Stomach smooth muscle (tissue), 2 donors: ENCODE measurements around the gene KLC3.

Experiments used
- H3K27ac ChIP-seq: one replicate; pipeline ENCODE4 v1.7.0; 2013; ENCODE audit warnings: mild to moderate bottlenecking, low read length, inconsistent platforms
- H3K27me3 ChIP-seq, 2 donors: one replicate each; pipeline ENCODE4 v1.7.0; 2013; ENCODE audit warnings: low read length in 2 of 2; ENCODE audit not compliant: insufficient read depth in 2 of 2, control insufficient read depth in 1 of 2
- H3K36me3 ChIP-seq, 2 donors: one replicate each; pipeline ENCODE4 v1.7.0; 2013; ENCODE audit warnings: low read length in 2 of 2; ENCODE audit not compliant: control insufficient read depth in 2 of 2, insufficient read depth in 2 of 2
- H3K4me1 ChIP-seq: one replicate; pipeline ENCODE4 v1.7.0; 2013; ENCODE audit warnings: low read length; ENCODE audit not compliant: control insufficient read depth, insufficient read depth
- H3K4me3 ChIP-seq, 2 donors: one replicate each; pipeline ENCODE4 v1.7.0; 2013; ENCODE audit warnings: low read length in 2 of 2
- H3K9ac ChIP-seq, 2 donors: one replicate each; pipeline ENCODE4 v1.7.0; 2013; ENCODE audit warnings: low read length in 2 of 2, mild to moderate bottlenecking in 1 of 2
- H3K9me3 ChIP-seq, 2 donors: one replicate each; pipeline ENCODE4 v1.7.0; 2013; ENCODE audit warnings: low read length in 2 of 2; ENCODE audit not compliant: control insufficient read depth in 2 of 2
- donor health status: healthy.
- donor health status: Pancreatic carcinoma.

The KLC3 gene

DNA sequence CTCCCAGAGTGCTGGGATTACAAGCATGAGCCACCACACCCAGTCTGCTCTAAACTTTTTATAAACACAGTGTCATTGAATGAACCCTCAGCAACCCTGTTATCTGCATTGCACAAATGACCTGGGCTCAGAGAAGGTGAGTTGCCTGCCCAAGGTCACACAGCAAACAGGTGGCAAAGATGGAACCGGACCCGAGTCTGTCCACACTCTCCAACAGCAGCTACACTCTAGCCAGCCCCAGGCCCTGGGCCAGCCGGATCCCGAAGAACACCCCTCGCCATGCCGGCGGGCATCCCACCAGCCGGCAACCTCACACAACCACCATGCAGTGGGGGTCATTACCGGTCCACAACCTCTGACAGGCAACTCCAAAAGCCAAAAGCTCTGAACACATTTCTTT is 15.4 kb downstream of the KLC3 start:
- Histone ChIP-seq H3K27ac (no peak overlapping the region), H3K4me1 (no peaks in the 10 kb centered on the region), H3K36me3 (peaks cover 4 to 21% of the 10 kb centered on the region in 2 donors), H3K9ac (no peak overlapping the region), H3K27me3 (no peaks in the 10 kb centered on the region), H3K4me3 (no peak overlapping the region), H3K9me3 (no peaks in the 10 kb centered on the region)

DNA sequence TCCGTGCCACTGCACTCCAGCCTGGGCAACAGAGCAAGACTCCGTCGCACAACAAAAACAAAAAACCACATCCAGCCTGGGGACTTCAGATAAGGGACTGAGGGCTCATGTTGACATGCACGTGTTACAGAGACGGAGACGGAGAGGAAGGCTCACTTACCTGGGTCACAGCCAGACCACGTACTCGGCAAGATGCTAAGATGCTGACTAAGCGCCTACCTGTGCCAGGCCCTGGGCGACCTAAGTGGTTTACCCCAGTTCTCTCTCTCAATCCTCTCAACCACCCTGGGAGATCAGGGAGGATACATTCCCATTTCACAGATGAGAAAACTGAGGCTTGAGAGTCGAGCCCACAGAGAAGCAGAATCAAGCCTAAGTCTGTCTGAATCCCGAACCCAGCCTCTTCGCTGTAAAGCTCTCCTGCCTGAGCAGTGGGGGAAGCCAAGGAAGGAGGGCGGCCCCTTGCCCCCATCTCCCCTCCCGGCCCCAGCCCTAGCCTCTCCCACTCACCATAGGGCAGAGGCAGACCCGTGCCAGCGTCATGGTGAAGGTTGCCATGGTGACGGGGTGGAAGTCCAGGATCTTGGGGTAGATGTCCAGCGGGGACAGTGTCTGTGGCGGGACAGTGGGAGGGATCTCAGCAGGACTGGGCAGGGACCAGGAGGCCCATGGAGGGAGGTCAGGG is 16.4 kb downstream of the KLC3 start:
- Histone ChIP-seq H3K27ac (no peak overlapping the region), H3K36me3 (peaks cover 4 to 26% of the 10 kb centered on the region in 2 donors)

DNA sequence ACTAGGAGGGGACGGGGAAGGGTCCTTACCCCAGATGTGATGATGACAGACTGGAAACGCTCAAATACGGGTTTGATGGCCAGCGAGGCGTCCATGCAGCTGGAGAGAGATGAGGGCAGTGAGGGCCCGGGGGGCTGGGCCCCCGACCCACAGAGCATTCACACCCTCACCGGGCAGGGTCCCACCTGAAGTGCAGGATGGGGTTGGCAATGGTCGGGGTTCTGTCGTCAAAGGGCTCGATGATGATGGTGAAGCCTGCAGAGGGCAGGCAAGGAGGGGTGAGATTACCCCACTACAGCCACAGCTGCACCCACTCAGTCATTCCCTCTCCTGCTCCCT is 16.9 kb downstream of the KLC3 start:
- Histone ChIP-seq H3K4me1 (no peaks in the 10 kb centered on the region), H3K9ac (no peak overlapping the region), H3K36me3 (peaks cover 7 to 22% of the 10 kb centered on the region in 2 donors), H3K9me3 (no peaks in the 10 kb centered on the region), H3K27me3 (no peaks in the 10 kb centered on the region), H3K27ac (no peak overlapping the region), H3K4me3 (no peak overlapping the region)

More for the DNA sequence above, 16.4 kb downstream of the KLC3 start:
- Histone ChIP-seq H3K9ac (no peak overlapping the region), H3K4me1 (no peaks in the 10 kb centered on the region), H3K4me3 (no peak overlapping the region), H3K27me3 (no peaks in the 10 kb centered on the region), H3K9me3 (no peaks in the 10 kb centered on the region)

DNA sequence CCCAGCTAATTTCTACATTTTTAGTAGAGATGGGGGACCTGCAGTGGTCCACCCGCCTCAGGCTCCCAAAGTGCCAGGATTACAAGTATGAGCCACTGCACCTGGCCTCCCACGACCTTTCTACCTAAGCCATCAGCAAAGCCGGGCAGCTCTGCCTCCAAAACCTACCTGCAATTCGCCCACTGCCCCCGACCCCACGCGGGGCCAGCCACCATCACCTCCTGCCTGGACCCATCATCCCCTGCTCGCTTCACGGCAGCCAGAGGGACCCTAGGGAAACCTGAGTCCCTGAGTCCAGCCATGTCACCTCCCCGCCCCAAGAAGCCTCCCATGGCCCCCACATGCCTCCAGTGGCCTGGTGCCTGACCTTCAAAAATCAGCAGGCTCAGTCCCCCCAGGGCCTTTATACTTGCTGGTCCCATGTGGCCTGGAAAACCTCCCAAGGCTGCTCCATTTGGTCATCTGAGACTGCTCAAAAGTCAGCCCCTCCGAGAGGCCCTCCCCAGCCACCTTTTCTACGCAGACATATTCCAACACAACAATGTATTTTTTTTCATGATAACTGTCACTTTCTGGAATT is 17.8 kb downstream of the KLC3 start:
- Histone ChIP-seq H3K4me3 (no peak overlapping the region), H3K36me3 (peaks cover 7 to 16% of the 10 kb centered on the region in 2 donors), H3K9me3 (no peaks in the 10 kb centered on the region), H3K9ac (no peak overlapping the region), H3K4me1 (no peaks in the 10 kb centered on the region), H3K27ac (no peak overlapping the region), H3K27me3 (no peaks in the 10 kb centered on the region)

DNA sequence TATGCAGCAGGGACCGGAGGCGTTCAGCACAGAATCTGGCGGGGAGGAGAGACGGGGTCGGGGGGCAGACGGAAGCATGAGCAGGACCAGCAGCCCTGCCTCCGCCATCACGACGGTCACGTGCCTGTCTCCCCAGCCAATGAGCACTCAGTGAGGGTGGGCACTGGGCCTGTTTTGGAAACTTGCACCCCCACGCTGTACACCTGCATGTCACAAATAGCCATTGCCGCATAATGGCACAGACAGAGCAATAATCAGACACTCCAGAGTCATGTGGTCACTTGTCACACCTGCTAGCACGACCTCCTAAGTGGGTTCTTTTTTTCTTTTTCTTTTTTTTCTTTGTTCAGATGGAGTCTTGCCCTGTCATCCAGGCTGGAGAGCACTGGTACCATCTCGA is 21.1 kb downstream of the KLC3 start:
- no peak overlapping the region for H3K9ac ChIP-seq
- no peaks in the 10 kb centered on the region for H3K27me3 ChIP-seq
- no peak overlapping the region for H3K4me3 ChIP-seq
- no peak overlapping the region for H3K27ac ChIP-seq
- no peaks in the 10 kb centered on the region for H3K9me3 ChIP-seq
- H3K4me1 ChIP-seq, result no peaks in the 10 kb centered on the region
- H3K36me3 ChIP-seq, result peaks cover 7% of the 10 kb centered on the region in 2 donors

DNA sequence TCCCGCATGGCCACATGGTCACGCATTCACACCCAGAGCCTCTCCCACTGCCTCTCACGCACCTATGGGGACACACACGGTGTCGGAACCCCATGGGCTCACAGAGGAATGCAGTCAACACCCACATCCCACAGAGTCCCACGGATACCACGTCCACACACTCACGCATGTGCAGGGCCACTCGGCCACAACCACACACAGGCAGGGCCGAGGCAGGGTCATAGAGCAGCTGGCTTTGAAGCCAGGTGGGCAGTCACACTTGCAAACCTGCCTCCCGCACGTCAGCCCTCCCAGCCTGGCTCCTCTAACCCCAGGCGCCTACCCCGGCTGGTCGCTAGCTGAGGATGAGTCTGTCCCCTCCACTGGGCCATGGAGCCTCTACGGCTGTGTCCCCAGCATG is 21.7 kb downstream of the KLC3 start:
- no peaks in the 10 kb centered on the region for H3K4me1 ChIP-seq
- no peak overlapping the region for H3K4me3 ChIP-seq
- H3K9ac ChIP-seq, result no peak overlapping the region
- H3K36me3 ChIP-seq, result peaks cover 2 to 6% of the 10 kb centered on the region in 2 donors
- H3K27ac ChIP-seq, result no peak overlapping the region
- no peaks in the 10 kb centered on the region for H3K27me3 ChIP-seq
- no peaks in the 10 kb centered on the region for H3K9me3 ChIP-seq

DNA sequence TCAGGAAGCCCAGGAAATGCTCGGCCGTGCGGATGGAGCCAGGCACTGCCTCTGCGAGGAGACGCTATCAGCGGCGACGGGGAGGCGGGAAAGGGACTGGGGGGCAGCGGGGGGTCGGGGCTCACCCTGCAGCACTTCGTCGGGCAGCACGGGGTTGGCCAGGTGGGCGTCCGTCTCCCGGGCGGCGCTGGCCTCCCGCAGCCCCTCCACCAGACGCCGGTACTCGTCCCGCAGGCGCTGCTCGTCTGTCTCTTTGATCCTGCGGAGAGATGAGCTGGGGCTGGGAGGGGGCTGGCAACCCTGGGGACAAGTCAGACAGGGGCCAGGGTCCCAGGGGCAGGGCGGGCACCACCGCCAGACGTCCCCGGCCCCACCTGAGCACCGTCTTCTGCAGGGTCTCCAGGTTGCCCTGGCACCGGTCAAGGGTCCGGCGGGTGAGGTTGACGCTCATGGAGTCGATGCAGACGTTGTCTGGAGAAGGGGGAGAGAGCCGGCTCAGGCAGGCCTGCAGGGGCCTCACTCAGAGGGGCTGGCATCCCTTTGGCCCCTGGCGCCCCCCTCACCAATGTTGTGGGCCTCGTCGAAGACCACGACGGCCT is 23.4 kb downstream of the KLC3 start:
- peaks cover 2% of the 10 kb centered on the region for H3K4me1 ChIP-seq
- H3K36me3 ChIP-seq, result peaks cover 2 to 6% of the 10 kb centered on the region in 2 donors
- no peaks in the 10 kb centered on the region for H3K27me3 ChIP-seq
- H3K9me3 ChIP-seq, result no peaks in the 10 kb centered on the region
- H3K27ac ChIP-seq, result no peak overlapping the region
- H3K4me3 ChIP-seq, result no peak overlapping the region
- no peak overlapping the region for H3K9ac ChIP-seq

DNA sequence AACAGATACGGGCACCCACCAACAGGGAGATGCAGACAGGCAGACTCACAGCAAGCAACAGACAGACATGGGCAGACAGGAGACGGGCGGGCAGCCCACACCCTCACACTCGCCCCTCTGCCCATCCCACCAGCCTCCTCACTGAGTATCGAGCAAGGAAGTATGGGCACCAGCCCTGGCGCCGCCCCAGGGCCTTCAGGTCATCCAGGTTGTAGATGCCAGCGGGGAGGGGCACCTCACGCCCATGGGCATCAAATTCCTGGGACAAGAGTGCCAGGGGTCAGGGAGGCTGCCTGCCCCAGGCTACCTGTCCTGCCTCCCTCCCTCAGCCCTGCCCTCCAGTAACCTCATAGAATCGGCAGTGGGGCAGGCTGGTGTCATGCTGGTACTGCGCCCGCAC is 24.1 kb downstream of the KLC3 start:
- H3K9me3 ChIP-seq, result no peaks in the 10 kb centered on the region
- H3K36me3 ChIP-seq, result peaks cover 2 to 6% of the 10 kb centered on the region in 2 donors
- H3K9ac ChIP-seq, result no peak overlapping the region
- peaks cover 4% of the 10 kb centered on the region for H3K4me1 ChIP-seq
- no peak overlapping the region for H3K27ac ChIP-seq
- no peaks in the 10 kb centered on the region for H3K27me3 ChIP-seq
- no peak overlapping the region for H3K4me3 ChIP-seq

DNA sequence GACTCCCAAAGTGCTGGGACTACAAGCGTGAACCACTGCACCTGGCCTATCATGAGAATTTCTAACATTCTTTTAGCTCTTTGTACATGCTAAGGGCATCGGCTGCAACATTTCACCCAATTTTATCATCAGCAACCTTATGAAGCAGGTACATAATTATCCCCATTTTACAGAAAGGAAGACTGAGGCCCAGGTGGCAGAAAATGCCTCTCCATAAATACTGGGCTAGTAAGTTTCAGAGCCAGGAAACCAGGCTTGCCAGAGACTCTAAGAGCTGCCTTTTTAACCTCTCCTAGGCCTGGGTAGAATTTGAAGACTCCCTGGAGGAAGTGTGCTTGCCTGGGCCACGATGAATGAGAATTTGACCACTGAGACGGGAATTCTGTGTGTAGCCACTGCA is 27.6 kb downstream of the KLC3 start:
- no peak overlapping the region for H3K9ac ChIP-seq
- H3K27ac ChIP-seq, result no peak overlapping the region
- H3K27me3 ChIP-seq, result no peaks in the 10 kb centered on the region
- H3K36me3 ChIP-seq, result no peaks in the 10 kb centered on the region
- H3K4me1 ChIP-seq, result peaks cover 12% of the 10 kb centered on the region
- H3K9me3 ChIP-seq, result no peaks in the 10 kb centered on the region
- no peak overlapping the region for H3K4me3 ChIP-seq

DNA sequence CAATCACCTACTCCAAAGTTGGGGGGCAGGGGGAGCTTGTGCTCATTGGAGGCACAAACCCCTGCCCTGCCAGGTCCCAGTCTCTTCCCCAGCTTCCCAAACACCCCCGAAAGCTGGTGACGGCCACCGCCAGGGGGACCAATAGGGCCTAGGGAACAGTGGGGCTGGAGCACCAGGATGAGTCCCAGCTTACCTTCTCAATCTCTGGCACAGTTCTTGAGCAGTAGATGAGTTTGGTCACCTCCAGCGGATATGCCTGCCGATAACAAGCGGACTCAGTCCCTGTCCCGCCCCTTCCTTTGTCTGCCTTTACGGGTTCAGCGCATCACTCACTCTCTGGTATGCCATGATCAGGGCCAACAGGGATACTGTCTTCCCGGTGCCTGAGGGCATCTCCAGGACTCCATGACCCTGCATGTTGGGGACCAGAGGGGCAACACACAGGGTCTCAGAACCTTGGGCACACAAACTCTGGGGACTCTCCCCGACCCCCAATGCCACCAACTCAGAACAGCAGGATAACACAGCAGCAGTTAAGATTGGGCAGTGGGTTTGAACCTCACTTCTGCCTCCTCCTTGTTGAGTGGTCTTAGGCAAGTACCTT is 28.3 kb downstream of the KLC3 start:
- Histone ChIP-seq H3K36me3 (no peaks in the 10 kb centered on the region), H3K9ac (no peak overlapping the region), H3K4me1 (peaks cover 12% of the 10 kb centered on the region), H3K27me3 (no peaks in the 10 kb centered on the region), H3K4me3 (no peak overlapping the region), H3K9me3 (no peaks in the 10 kb centered on the region), H3K27ac (no peak overlapping the region)
